GM18858 (cell line): ENCODE measurements around the gene NGEF.

ENCODE experiments used
- ATAC-seq: cut with Tn5 transposase; IDR thresholded peaks from one replicate; pipeline ENCODE4 v1.9.1; 2021; ENCODE audit not compliant: unreplicated experiment

The NGEF gene

DNA sequence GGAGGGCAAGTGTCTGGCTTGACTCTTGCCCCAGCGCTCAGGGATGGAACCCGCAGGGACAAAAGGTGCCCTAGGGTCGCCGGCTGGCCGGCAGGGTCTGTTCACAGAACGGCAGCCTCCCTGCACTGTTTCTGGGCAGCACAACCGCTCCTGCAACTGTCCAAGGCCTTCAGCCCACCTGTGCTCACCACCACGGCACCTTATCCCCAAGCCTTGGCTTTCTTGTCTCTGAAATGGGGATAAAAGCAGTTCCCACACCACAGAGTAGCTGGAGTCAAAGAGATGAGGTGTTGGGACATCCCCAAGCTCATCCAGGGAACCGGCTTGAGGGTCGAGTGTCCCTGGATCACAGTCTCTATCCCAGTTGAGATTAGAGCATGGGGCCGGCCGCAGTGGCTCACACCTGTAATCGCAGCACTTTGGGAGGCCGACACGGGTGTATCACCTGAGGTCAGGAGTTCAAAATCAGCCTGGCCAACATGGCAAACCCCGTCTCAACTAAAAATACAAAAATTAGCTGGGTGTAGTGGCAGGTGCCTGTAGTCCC, 138.3 kb downstream of the NGEF start:
- ATAC-seq, result no peak

DNA sequence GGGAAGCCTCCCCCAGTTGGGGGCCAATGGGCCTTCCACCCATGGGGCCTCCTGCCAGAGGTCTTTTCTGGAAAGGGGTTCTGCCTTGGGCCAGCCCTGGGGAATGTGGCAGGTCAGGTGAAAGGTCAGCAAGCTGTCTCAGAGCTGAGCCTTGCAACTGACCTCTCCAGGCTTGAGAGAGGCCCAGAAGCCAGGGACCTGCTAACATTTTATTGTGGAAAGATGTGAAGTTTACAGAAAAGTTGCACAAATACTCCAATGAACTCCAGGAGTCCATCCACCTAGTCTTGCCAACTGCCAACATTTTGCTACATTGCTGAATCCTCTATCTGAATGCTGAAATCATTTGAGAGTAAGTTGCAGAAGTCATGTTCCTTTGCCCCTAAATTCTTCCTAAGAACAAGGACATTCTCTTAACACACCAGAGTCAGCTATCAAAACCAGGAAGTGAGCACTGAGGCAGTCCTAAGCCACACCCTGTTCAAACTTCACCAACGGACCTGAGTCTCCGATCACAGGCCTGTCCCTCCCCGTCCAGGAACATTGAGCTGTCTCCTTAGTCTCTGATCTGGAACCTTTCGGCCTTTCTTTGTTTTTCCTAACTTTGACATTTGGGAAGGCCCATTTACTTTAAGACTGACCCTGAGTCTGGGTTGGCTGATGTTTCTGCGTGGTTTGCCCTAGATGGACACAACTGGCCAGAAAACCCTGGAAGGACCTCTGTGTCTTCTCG, 139.0 kb downstream of the NGEF start:
- no peak for ATAC-seq

DNA sequence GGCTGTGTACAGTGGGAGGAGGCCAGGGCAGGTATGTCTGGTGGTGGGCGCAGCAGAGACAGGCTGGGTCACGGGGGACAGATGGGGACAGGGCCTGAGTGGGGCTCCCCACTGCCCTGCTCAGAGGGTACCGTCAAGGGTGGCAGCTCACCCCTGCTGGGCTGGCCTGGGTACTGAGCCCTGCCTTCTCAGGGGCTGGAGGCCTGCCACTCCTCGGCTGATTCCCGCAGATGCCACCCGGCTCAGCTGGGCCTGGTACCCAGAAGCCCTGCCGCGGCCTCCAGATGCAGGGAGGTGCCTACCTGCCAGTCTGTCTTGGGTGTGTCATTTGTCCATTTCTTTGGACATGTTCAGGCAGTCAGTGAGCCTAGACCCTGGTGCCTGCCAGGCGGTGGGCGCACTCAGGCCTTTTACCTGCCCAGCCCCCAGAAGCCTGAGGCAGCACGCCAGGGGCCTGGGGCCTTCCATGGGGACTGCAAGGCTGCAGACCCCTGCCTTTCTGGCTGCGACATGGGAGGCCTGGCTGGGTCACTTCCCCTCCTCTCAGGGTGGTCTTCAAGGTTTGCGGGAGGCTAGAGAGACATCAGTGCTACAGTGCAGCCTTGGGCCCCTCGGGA, 139.7 kb downstream of the NGEF start:
- no peak for ATAC-seq

- no peak for ATAC-seq
Measured at GRCh38 chr2:232872826-232873225, 140.2 kb downstream of the NGEF start.

DNA sequence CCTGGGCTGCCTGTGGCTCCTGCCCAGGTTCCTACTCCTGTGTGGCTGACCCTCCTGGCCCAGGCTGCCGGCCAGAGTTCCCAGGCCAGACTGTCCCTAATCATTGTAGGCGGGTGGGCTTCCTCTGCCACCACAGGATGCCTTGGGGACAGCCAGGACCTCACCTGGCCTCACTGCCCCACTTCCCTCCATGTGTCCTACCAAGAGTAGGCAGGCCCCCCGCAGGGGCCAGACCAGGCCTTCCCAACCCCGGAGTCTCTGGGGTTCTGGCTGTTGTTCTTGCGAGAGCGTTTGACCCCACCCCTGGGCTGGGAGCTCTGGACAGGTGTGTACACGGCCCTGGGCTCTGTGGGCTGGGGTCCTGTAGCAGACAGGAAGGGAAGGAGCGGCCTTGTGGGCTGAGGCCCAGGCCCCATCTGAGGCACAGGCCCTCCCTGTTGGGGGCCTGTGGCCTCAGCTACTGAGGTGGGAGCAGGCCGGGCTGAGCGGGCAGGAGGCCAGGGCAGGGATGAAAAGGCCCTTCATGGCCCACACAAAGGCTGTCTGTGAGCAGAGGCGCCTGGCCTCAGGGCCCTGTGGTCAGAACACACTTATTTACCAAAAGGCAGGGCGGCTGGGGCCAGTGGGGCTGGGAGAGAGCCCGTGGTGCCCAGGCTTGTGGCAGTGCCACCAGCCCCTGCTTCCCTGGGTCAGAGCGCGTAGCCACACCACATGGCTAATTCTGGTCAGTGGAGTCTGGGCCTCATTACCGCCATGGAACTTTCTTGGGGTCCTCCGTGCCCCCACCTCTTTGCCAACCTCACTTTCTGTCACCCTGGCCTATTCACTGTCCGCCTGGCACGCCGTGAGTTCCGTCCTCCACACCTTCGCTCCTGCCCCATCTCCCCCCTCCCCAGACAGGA, 141.0 kb downstream of the NGEF start:
- no peak for ATAC-seq

- ATAC-seq, result no peak
Measured at GRCh38 chr2:232871418-232871834, 141.6 kb downstream of the NGEF start.

- ATAC-seq, result no peak
Measured at GRCh38 chr2:232870766-232871371, 142.2 kb downstream of the NGEF start.

DNA sequence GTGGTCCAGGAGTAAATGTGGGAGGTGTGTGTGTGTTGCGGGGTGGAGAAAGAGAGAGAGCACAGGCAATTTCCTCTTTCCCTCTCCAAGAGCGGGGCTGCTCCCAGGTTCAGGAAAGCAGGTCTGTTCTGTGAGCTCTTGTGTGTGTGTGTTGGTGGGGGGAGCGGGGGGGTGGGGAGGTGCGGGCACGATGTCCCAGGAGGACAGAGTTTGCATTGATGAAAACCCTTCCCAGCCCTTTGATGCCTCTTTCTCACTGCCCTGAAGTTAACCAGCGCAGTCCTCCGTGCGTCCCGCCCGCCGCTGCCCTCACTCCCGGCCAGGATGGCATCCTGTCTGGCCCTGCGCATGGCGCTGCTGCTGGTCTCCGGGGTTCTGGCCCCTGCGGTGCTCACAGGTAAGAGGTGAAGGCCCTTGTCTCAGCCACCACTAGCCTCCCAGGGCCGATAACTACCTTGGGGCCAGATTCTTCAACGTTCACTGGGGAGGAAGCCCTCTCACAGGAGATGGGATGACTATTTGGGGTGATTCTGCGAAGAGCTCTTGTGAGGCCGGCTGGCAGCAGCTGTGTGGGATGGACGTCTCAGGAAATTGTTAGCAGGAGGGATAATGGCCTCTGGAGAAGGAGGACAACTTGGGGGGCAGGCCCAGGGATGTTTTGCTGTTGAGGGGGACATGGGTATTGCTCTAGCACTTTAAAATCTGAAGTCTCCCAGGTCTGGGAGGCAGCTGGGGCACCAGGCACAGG, 142.9 kb downstream of the NGEF start, which contains the start of gene SNORC:
SNORC (plus strand) TSS at position 247 of the 748 bp plus-strand sequence; CDS start at position 325, 78 bp downstream.
- no peak for ATAC-seq

DNA sequence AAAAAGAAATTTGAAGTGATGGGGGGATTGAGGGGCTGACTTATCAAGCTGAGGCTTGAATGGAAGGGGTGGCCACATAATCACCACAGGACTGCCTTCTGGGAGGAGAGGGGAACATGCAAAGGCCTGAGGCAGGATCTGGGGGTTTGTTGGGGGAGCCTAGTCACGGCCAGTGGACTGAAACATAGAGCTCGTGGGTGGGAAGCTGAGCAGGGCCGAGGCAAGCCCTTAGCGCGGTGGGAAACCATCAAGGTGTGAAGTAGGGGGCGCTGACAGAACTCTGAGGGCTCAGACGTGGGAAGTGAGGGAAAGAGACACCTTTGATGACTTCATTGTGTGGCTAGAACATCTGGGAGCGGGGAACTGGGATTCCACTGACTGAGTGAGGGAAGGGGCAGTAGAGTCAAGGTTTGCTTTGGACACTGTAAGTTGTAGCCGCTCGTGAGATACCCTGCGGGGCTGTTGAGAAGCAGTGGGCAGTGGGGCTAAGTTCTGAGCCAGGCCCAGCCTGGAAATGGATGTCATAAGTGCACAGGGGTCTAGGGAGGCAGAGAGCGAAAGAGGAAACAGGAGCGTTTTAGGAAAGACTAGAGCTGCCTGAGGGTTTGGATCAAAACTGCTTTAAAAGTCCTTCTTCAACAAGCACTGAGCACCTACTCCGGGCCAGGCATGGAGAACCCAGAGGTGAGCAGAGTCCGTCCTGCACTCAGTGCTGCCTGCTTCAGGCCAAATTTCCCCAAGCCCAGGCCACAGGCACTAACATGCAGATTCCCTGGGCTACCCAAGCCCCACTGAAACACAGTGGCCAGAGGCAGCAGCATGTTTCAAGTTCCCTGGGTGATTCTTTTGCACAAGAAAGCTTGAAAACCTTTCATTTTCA, 143.7 kb downstream of the NGEF start:
- ATAC-seq, result no peak

DNA sequence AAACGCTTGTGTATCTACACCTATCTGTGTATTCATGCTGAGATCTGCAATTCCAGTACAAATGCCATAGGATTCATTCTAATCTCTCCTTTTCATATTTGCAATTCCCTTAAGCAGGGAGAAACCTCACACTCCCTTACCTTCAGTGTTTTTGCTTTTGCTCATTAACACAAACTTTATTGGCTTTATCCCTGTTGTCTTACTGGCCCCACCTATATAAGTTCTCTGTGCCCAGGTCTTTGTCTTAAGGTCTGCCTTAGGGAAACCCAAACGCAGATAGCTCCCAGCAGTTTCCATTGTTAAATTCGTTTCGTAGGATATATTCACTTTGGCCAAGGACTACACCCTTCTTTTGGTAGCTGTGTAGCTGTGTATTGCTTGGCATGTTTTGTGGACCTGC, 147.0 kb downstream of the NGEF start:
- ATAC-seq, result no peak

DNA sequence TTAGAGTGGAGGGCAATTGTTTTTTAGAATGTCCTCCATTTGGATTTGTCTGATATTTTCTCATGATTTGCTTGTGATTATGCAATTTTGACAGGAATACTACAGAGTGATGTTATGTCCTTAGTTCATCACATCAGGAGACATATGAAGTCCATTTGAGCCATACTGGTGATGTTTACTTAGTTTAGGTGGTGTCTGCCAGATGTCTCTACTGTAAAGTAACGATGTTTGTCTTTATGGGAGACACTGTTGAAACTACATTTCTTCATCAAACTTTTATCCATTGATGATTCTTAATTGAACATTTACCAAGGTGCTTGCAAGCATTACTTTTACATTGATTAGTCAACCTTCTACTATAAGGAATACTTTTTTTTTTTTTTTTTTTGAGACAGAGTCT, 147.9 kb downstream of the NGEF start:
- ATAC-seq, result no peak

- ATAC-seq, result no peak
Measured at GRCh38 chr2:232863996-232864395, 149.1 kb downstream of the NGEF start.

- no peak for ATAC-seq
Measured at GRCh38 chr2:232861353-232861752, 151.7 kb downstream of the NGEF start.

GRCh38 chr2:232860593-232861241, 152.3 kb downstream of the NGEF start:
- no peak for ATAC-seq

- no peak for ATAC-seq
Measured at GRCh38 chr2:232859385-232859916, 153.6 kb downstream of the NGEF start.

- no peak for ATAC-seq
Measured at GRCh38 chr2:232857158-232857563, 155.9 kb downstream of the NGEF start.

DNA sequence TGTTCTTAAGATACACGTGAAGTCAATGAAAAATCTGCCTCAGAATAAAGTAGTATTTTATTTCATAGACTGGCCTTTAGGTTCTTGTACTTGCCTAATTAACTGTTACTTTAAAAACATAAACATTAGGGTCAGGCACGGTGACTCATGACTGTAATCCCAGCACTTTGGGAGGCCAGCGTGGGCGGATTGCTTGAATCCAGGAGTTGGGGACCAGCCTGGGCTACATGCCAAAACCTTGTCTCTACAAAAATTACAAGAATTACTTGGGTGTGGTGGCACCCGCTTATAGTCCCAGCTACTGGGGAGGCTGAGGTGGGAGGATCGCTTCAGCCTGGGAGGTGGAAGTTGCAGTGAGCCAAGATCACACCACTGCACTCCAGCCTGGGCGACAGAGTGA, 159.0 kb downstream of the NGEF start:
- ATAC-seq, result no peak

DNA sequence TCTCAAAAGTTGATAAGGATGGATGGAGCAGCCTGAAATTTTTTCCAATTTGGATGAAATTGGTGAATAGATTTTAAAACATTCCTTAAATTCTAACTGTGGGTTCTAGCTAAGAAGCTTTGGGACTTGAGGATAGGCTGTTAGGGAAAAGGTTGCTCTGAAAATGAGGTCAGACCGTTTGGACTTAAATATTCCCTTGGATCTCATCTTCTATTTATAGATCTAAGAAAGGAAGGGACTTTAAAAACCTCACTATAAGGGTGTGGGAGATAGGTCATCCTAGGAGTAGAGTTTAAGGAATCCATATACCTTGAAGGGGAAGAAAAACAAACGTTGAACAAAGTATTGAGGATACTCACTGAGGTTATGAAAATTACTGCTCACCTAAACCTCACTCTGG, 160.4 kb downstream of the NGEF start:
- no peak for ATAC-seq
